Liver (tissue), 9 donors: ENCODE results near the gene ADAMTS14. TPM values are rescaled to one million over a fixed set of nuclear protein-coding genes. Genes with fewer than 3 reads are reported as not detected.

Source experiments
- DNase-seq: peaks from one replicate; pipeline ENCODE4 v3.0.0-alpha.2; 2017; ENCODE audit warnings: low spot score
- H3K27ac ChIP-seq, 2 donors: one replicate each; pipeline ENCODE4 v1.7.0; 2013; ENCODE audit warnings: inconsistent platforms in 2 of 2, low read length in 2 of 2, control low read depth in 1 of 2, low read depth in 1 of 2, mild to moderate bottlenecking in 1 of 2
- H3K27me3 ChIP-seq, 4 donors: one replicate each; pipeline versions ENCODE4 v1.6.1 to v1.7.0; 2013; ENCODE audit warnings: low read length in 3 of 4, inconsistent platforms in 1 of 4, mild to moderate bottlenecking in 1 of 4, moderate library complexity in 1 of 4; ENCODE audit not compliant: control insufficient read depth in 4 of 4, insufficient read depth in 4 of 4
- H3K36me3 ChIP-seq, 4 donors: one replicate each; pipeline versions ENCODE4 v1.6.1 to v1.7.0; 2013; ENCODE audit warnings: low read length in 3 of 4, mild to moderate bottlenecking in 3 of 4, low read depth in 1 of 4, moderate library complexity in 1 of 4; ENCODE audit not compliant: control insufficient read depth in 4 of 4, insufficient read depth in 3 of 4
- H3K4me1 ChIP-seq, 4 donors: one replicate each; pipeline versions ENCODE4 v1.6.1 to v1.7.0; 2013; ENCODE audit warnings: low read length in 3 of 4, mild to moderate bottlenecking in 3 of 4, moderate library complexity in 1 of 4; ENCODE audit not compliant: control insufficient read depth in 4 of 4, insufficient read depth in 4 of 4
- H3K4me3 ChIP-seq, 3 donors: one replicate each; pipeline versions ENCODE4 v1.6.1 to v1.7.0; 2013; ENCODE audit warnings: low read length in 3 of 3, control low read depth in 1 of 3, low read depth in 1 of 3, mild to moderate bottlenecking in 1 of 3
- H3K9ac ChIP-seq, 2 donors: one replicate each; pipeline ENCODE4 v1.7.0; 2013; ENCODE audit warnings: low read length in 2 of 2, mild to moderate bottlenecking in 2 of 2, moderate library complexity in 2 of 2, control low read depth in 1 of 2, low read depth in 1 of 2
- H3K9me3 ChIP-seq, 4 donors: one replicate each; pipeline versions ENCODE4 v1.6.1 to v1.7.0; 2013; ENCODE audit warnings: low read length in 3 of 4; ENCODE audit not compliant: control insufficient read depth in 4 of 4
- ATF3 ChIP-seq: IDR thresholded peaks from 2 replicates; pipeline ENCODE4 v1.6.1; 2016; ENCODE audit warnings: antibody characterized with exemption
- EGR1 ChIP-seq, 2 donors: IDR thresholded peaks; 2 replicates each; pipeline ENCODE4 v1.6.1; 2016 to 2018; ENCODE audit warnings: antibody characterized with exemption in 2 of 2, low read depth in 2 of 2
- FOXA1 ChIP-seq: IDR thresholded peaks from 2 replicates; pipeline ENCODE4 v1.6.1; 2016; ENCODE audit warnings: antibody characterized with exemption
- FOXA2 ChIP-seq: IDR thresholded peaks from 2 replicates; pipeline ENCODE4 v1.6.1; 2016; ENCODE audit warnings: antibody characterized with exemption
- HNF4A ChIP-seq, 2 donors: conservative IDR thresholded peaks; 2 replicates each; pipeline ENCODE4 v1.6.1; 2016; ENCODE audit warnings: antibody characterized with exemption in 2 of 2, mild to moderate bottlenecking in 2 of 2
- HNF4G ChIP-seq: IDR thresholded peaks from 2 replicates; pipeline ENCODE4 v1.6.1; 2016; ENCODE audit warnings: antibody characterized with exemption
- JUND ChIP-seq, 2 donors: IDR thresholded peaks; 2 replicates each; pipeline ENCODE4 v1.6.1; 2016; ENCODE audit warnings: antibody characterized with exemption in 2 of 2
- MAX ChIP-seq: IDR thresholded peaks from 2 replicates; pipeline ENCODE4 v1.6.1; 2016; ENCODE audit warnings: antibody characterized with exemption
- NR2F2 ChIP-seq: IDR thresholded peaks from 2 replicates; pipeline ENCODE4 v1.6.1; 2016; ENCODE audit warnings: antibody characterized with exemption
- RAD21 ChIP-seq, 2 donors: IDR thresholded peaks; 2 replicates each; pipeline ENCODE4 v1.6.1; 2016; ENCODE audit warnings: antibody characterized with exemption in 2 of 2, mild to moderate bottlenecking in 2 of 2
- RXRA ChIP-seq, 2 donors: IDR thresholded peaks; 2 replicates each; pipeline ENCODE4 v1.6.1; 2017 to 2018; ENCODE audit warnings: antibody characterized with exemption in 2 of 2, mild to moderate bottlenecking in 1 of 2
- SP1 ChIP-seq: IDR thresholded peaks from 2 replicates; pipeline ENCODE4 v1.6.1; 2018; ENCODE audit warnings: antibody characterized with exemption, mild to moderate bottlenecking
- TAF1 ChIP-seq: conservative IDR thresholded peaks from 2 replicates; pipeline ENCODE4 v1.6.1; 2016; ENCODE audit warnings: antibody characterized with exemption, mild to moderate bottlenecking
- YY1 ChIP-seq: IDR thresholded peaks from 2 replicates; pipeline ENCODE4 v1.6.1; 2016; ENCODE audit warnings: antibody characterized with exemption, mild to moderate bottlenecking
- ZBTB33 ChIP-seq: IDR thresholded peaks from 2 replicates; pipeline ENCODE4 v1.6.1; 2016; ENCODE audit warnings: antibody characterized with exemption
- WGBS: extraction: QIAGEN DNeasy Blood & Tissue Kit; methylation state at CpG from one replicate; pipeline ENCODE4 v1.1.7; 2013; 5-methylcytosine and 5-hydroxymethylcytosine counted together
- polyA plus RNA-seq, 2 donors: library from polyadenylated mRNA; stranded (reverse) in 1 of 2; unstranded in 1 of 2; fragments of 200-250 nt in 1 of 2; fragments of >200 nt in 1 of 2; fragmentation: Nextera tagmentation in 1 of 2; extraction: Ambion mirVana in 1 of 2; gene quantifications; one replicate each; pipeline versions ENCODE4 v1.2.1 to v1.2.3, GENCODE V29; 2013 to 2015
- total RNA-seq, 2 donors: library from RNA; depleted of rRNA; stranded (reverse); fragments of >200 nt; gene quantifications; one replicate each; pipeline ENCODE4 v1.2.3, GENCODE V29; 2014
- TF ChIP-seq, protein P1 (sequence below): fragments of 150-350 bp; IDR thresholded peaks from 2 replicates; pipeline ENCODE4 v1.5.1; 2017; ENCODE audit warnings: improper control_type of control experiment, low read depth, low read length; ENCODE audit not compliant: missing input control
- TF ChIP-seq, protein P2 (sequence below): IDR thresholded peaks from 2 replicates; pipeline ENCODE4 v1.6.1; 2016; ENCODE audit warnings: antibody characterized with exemption, mild to moderate bottlenecking
- donor health status: healthy.
- donor health status: healthy.
- donor health status: healthy.
- donor health status: healthy.
- donor health status: healthy.

The ADAMTS14 gene
- total and polyA plus RNA-seq, 4 donors: 0.09 to 0.33 (median 0.13) TPM

- TF ChIP-seq MAX (no peak), HNF4A (conservative IDR thresholded peaks at IDR 0.05) (no peak), YY1 (no peak), FOXA2 (no peak), RXRA (IDR thresholded peaks at IDR 0.05) (no peak), RAD21 (IDR thresholded peaks at IDR 0.05) (no peak), TAF1 (no peak), SP1 (no peak), ZBTB33 (no peak), EGR1 (IDR thresholded peaks at IDR 0.05; ENCODE audit: low read depth in 2 of 2) (no peak), JUND (IDR thresholded peaks at IDR 0.05) (no peak)
- TF ChIP-seq, protein P1, sequence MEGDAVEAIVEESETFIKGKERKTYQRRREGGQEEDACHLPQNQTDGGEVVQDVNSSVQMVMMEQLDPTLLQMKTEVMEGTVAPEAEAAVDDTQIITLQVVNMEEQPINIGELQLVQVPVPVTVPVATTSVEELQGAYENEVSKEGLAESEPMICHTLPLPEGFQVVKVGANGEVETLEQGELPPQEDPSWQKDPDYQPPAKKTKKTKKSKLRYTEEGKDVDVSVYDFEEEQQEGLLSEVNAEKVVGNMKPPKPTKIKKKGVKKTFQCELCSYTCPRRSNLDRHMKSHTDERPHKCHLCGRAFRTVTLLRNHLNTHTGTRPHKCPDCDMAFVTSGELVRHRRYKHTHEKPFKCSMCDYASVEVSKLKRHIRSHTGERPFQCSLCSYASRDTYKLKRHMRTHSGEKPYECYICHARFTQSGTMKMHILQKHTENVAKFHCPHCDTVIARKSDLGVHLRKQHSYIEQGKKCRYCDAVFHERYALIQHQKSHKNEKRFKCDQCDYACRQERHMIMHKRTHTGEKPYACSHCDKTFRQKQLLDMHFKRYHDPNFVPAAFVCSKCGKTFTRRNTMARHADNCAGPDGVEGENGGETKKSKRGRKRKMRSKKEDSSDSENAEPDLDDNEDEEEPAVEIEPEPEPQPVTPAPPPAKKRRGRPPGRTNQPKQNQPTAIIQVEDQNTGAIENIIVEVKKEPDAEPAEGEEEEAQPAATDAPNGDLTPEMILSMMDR: no peak
- Histone ChIP-seq H3K27me3 (no peaks in the 10 kb centered on the region), H3K9me3 (no peaks in the 10 kb centered on the region), H3K27ac (no peak overlapping the region), H3K9ac (no peak overlapping the region), H3K36me3 (no peaks in the 10 kb centered on the region), H3K4me1 (no peaks in the 10 kb centered on the region), H3K4me3 (no peak overlapping the region)
- DNase-seq: no peak
- WGBS: 75% methylated on average over 5 of the region's 5 CpGs
These were observed 111.7 kb downstream of the ADAMTS14 start for GRCh38 chr10:70784016-70784415.

DNA sequence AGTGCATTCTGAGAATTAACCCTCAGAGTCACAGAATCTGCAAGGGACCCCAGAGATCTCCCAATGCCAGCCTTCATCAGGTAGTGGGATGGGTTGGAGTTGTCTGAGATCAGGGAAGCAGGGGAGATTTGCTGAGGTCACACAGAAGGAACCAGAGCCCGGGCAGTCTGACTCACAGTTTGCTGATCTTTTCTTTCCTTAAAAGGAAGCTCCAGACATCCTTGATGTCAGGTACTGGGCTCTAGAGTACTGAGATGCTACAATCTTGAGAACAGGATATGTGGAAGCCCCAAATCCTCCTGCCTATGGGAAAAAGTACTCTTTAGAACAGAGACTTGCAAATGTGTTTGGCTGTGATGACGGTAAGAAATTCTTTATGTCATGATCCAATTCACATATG is 112.2 kb downstream of the ADAMTS14 start:
- Histone ChIP-seq H3K4me3 (no peak overlapping the region), H3K9me3 (no peaks in the 10 kb centered on the region), H3K36me3 (no peaks in the 10 kb centered on the region), H3K4me1 (no peaks in the 10 kb centered on the region), H3K27ac (no peak overlapping the region), H3K27me3 (no peaks in the 10 kb centered on the region), H3K9ac (no peak overlapping the region)
- no peak for DNase-seq
- 87% methylated on average over 2 of the region's 2 CpGs for WGBS
- no peak for TF ChIP-seq TAF1
- no peak for TF ChIP-seq FOXA2
- no peak for TF ChIP-seq ATF3
- TF ChIP-seq, protein P2, sequence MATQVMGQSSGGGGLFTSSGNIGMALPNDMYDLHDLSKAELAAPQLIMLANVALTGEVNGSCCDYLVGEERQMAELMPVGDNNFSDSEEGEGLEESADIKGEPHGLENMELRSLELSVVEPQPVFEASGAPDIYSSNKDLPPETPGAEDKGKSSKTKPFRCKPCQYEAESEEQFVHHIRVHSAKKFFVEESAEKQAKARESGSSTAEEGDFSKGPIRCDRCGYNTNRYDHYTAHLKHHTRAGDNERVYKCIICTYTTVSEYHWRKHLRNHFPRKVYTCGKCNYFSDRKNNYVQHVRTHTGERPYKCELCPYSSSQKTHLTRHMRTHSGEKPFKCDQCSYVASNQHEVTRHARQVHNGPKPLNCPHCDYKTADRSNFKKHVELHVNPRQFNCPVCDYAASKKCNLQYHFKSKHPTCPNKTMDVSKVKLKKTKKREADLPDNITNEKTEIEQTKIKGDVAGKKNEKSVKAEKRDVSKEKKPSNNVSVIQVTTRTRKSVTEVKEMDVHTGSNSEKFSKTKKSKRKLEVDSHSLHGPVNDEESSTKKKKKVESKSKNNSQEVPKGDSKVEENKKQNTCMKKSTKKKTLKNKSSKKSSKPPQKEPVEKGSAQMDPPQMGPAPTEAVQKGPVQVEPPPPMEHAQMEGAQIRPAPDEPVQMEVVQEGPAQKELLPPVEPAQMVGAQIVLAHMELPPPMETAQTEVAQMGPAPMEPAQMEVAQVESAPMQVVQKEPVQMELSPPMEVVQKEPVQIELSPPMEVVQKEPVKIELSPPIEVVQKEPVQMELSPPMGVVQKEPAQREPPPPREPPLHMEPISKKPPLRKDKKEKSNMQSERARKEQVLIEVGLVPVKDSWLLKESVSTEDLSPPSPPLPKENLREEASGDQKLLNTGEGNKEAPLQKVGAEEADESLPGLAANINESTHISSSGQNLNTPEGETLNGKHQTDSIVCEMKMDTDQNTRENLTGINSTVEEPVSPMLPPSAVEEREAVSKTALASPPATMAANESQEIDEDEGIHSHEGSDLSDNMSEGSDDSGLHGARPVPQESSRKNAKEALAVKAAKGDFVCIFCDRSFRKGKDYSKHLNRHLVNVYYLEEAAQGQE: no peak
- no peak for TF ChIP-seq EGR1 (IDR thresholded peaks at IDR 0.05; ENCODE audit: low read depth in 2 of 2)
- TF ChIP-seq YY1: no peak
- no peak for TF ChIP-seq HNF4G
- TF ChIP-seq NR2F2: no peak
- TF ChIP-seq JUND (IDR thresholded peaks at IDR 0.05): no peak
- TF ChIP-seq FOXA1: no peak
- no peak for TF ChIP-seq RAD21 (IDR thresholded peaks at IDR 0.05)
